Mucosa of rectum (tissue), 2 donors: Measurements from ENCODE around the gene RGCC.
A peak's percentile ranks its signal among the peaks of the same experiment; 100 is the strongest.

Experiments used
- H3K27ac ChIP-seq, 2 donors: one replicate each; pipeline ENCODE4 v1.7.0; 2013; ENCODE audit warnings: inconsistent platforms in 2 of 2, low read depth in 2 of 2, low read length in 2 of 2
- H3K27me3 ChIP-seq, 2 donors: one replicate each; pipeline ENCODE4 v1.7.0; 2013; ENCODE audit warnings: low read length in 2 of 2; ENCODE audit not compliant: control insufficient read depth in 2 of 2, insufficient read depth in 2 of 2
- H3K36me3 ChIP-seq, 2 donors: one replicate each; pipeline ENCODE4 v1.7.0; 2013; ENCODE audit warnings: low read length in 2 of 2; ENCODE audit not compliant: control insufficient read depth in 2 of 2, insufficient read depth in 2 of 2
- H3K4me1 ChIP-seq, 2 donors: one replicate each; pipeline ENCODE4 v1.7.0; 2013; ENCODE audit warnings: low read length in 2 of 2, mild to moderate bottlenecking in 1 of 2; ENCODE audit not compliant: control insufficient read depth in 2 of 2, insufficient read depth in 2 of 2
- H3K4me3 ChIP-seq, 2 donors: one replicate each; pipeline ENCODE4 v1.7.0; 2013; ENCODE audit warnings: low read length in 2 of 2
- H3K9ac ChIP-seq, 2 donors: one replicate each; pipeline ENCODE4 v1.7.0; 2013; ENCODE audit warnings: low read length in 2 of 2, low read depth in 1 of 2, mild to moderate bottlenecking in 1 of 2
- H3K9me3 ChIP-seq, 2 donors: one replicate each; pipeline ENCODE4 v1.7.0; 2013; ENCODE audit warnings: low read length in 2 of 2; ENCODE audit not compliant: control insufficient read depth in 2 of 2
- donor health status: healthy.
- donor health status: Normal muscosa, but diverticular disease.

Gene RGCC

GRCh38 chr13:41471785-41472184 is 14.4 kb downstream of the RGCC start:
- H3K36me3 ChIP-seq, result peaks cover 0 to 3% of the 10 kb centered on the region in 2 donors
- H3K9ac ChIP-seq, result no peak overlapping the region
- no peaks in the 10 kb centered on the region for H3K9me3 ChIP-seq
- H3K27me3 ChIP-seq, result no peaks in the 10 kb centered on the region
- no peak overlapping the region for H3K4me3 ChIP-seq
- no peaks in the 10 kb centered on the region for H3K4me1 ChIP-seq
- no peak overlapping the region for H3K27ac ChIP-seq

- Histone ChIP-seq H3K4me3 (no peak overlapping the region), H3K9me3 (no peaks in the 10 kb centered on the region), H3K27ac (no peak overlapping the region), H3K27me3 (no peaks in the 10 kb centered on the region), H3K4me1 (peaks cover 0 to 3% of the 10 kb centered on the region in 2 donors), H3K9ac (no peak overlapping the region), H3K36me3 (no peaks in the 10 kb centered on the region)
Observed at GRCh38 chr13:41487222-41487621, 29.9 kb downstream of the RGCC start.

- Histone ChIP-seq H3K27me3 (no peaks in the 10 kb centered on the region), H3K4me3 (no peak overlapping the region), H3K27ac (peak overlapping the region in 1 of 2 donors; percentile 13), H3K9ac (no peak overlapping the region), H3K36me3 (no peaks in the 10 kb centered on the region), H3K9me3 (no peaks in the 10 kb centered on the region), H3K4me1 (peaks cover 0 to 3% of the 10 kb centered on the region in 2 donors)
Observed at GRCh38 chr13:41488124-41488523, 30.8 kb downstream of the RGCC start.

GRCh38 chr13:41490371-41491015 is 33.1 kb downstream of the RGCC start:
- Histone ChIP-seq H3K4me1 (peaks cover 0 to 3% of the 10 kb centered on the region in 2 donors), H3K27ac (no peak overlapping the region), H3K9ac (no peak overlapping the region), H3K36me3 (no peaks in the 10 kb centered on the region), H3K9me3 (no peaks in the 10 kb centered on the region), H3K4me3 (no peak overlapping the region), H3K27me3 (no peaks in the 10 kb centered on the region)

- Histone ChIP-seq H3K4me1 (peaks cover 0 to 3% of the 10 kb centered on the region in 2 donors), H3K27me3 (no peaks in the 10 kb centered on the region), H3K9me3 (no peaks in the 10 kb centered on the region), H3K4me3 (no peak overlapping the region), H3K27ac (no peak overlapping the region), H3K9ac (no peak overlapping the region), H3K36me3 (no peaks in the 10 kb centered on the region)
Observed at GRCh38 chr13:41491436-41491835, 34.1 kb downstream of the RGCC start.

- Histone ChIP-seq H3K9me3 (no peaks in the 10 kb centered on the region), H3K36me3 (no peaks in the 10 kb centered on the region), H3K27me3 (no peaks in the 10 kb centered on the region), H3K27ac (peak overlapping the region in 1 of 2 donors; percentile 33), H3K4me3 (no peak overlapping the region), H3K9ac (no peak overlapping the region), H3K4me1 (peaks cover 0 to 3% of the 10 kb centered on the region in 2 donors)
Observed at GRCh38 chr13:41492432-41493260, 35.3 kb downstream of the RGCC start.

- Histone ChIP-seq H3K4me3 (no peak overlapping the region), H3K9ac (no peak overlapping the region), H3K27me3 (no peaks in the 10 kb centered on the region), H3K9me3 (no peaks in the 10 kb centered on the region), H3K4me1 (peaks cover 0 to 3% of the 10 kb centered on the region in 2 donors), H3K36me3 (no peaks in the 10 kb centered on the region), H3K27ac (no peak overlapping the region)
Observed at GRCh38 chr13:41494202-41494601, 36.9 kb downstream of the RGCC start.

- no peaks in the 10 kb centered on the region for H3K36me3 ChIP-seq
- H3K4me1 ChIP-seq, result peaks cover 0 to 3% of the 10 kb centered on the region in 2 donors
- no peak overlapping the region for H3K4me3 ChIP-seq
- H3K9ac ChIP-seq, result no peak overlapping the region
- no peak overlapping the region for H3K27ac ChIP-seq
- H3K9me3 ChIP-seq, result no peaks in the 10 kb centered on the region
- no peaks in the 10 kb centered on the region for H3K27me3 ChIP-seq
Observed at GRCh38 chr13:41495044-41495443, 37.7 kb downstream of the RGCC start.

GRCh38 chr13:41496420-41497234 is 39.3 kb downstream of the RGCC start:
- no peaks in the 10 kb centered on the region for H3K27me3 ChIP-seq
- peaks cover 0 to 3% of the 10 kb centered on the region in 2 donors for H3K4me1 ChIP-seq
- no peaks in the 10 kb centered on the region for H3K36me3 ChIP-seq
- H3K27ac ChIP-seq, result no peak overlapping the region
- no peaks in the 10 kb centered on the region for H3K9me3 ChIP-seq
- no peak overlapping the region for H3K9ac ChIP-seq
- no peak overlapping the region for H3K4me3 ChIP-seq

GRCh38 chr13:41497436-41497835 is 40.1 kb downstream of the RGCC start:
- no peaks in the 10 kb centered on the region for H3K9me3 ChIP-seq
- peaks cover 0 to 4% of the 10 kb centered on the region in 2 donors for H3K4me1 ChIP-seq
- no peaks in the 10 kb centered on the region for H3K27me3 ChIP-seq
- H3K9ac ChIP-seq, result no peak overlapping the region
- H3K4me3 ChIP-seq, result no peak overlapping the region
- no peaks in the 10 kb centered on the region for H3K36me3 ChIP-seq
- H3K27ac ChIP-seq, result no peak overlapping the region
